Medulla oblongata (tissue), 1 donor: ENCODE data around the gene PTPRF.

ENCODE experiments used
- DNase-seq: peaks from one replicate; pipeline ENCODE4 v3.0.0-alpha.2; 2015; ENCODE audit errors: extremely low spot score

The PTPRF gene

GRCh38 chr1:43512681-43513080, 18.0 kb upstream of the PTPRF start:
- DNase-seq: no peak

- DNase-seq: no peak
Measured at GRCh38 chr1:43513471-43514173, 17.1 kb upstream of the PTPRF start.

GRCh38 chr1:43518935-43519686, 11.6 kb upstream of the PTPRF start:
- no peak for DNase-seq

DNA sequence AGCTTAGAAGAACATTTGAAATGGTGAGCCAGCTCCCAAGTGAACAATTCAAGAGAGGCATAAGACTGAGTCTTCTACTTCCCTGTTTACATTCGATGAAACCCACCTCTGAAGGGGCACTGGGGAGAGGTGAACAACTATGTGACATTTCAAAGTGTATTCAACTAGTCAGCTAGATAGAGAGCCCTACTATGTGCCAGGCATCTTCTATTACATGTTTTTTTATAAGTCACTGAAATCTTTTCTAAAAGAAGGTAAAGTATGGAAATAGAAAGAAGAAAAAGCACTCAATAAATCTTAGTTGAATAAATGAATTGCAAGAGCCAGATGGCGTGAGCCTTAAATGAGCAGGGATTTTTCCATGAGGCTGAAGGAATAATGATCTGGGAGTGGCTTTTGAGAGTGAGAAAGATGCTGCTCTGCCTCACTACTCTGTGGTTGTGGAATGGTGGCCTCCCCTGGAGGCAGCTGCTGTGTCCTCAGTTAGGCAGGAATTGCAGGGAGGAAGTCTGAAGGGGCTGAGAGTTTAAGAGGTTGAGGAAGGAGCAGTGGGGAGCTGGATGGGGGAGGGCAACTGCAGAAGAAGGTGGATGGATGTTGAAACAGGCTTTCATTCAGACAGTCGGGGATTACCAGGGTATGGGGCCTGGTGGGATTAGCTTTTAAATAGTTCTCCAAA, 10.4 kb upstream of the PTPRF start:
- DNase-seq: no peak

DNA sequence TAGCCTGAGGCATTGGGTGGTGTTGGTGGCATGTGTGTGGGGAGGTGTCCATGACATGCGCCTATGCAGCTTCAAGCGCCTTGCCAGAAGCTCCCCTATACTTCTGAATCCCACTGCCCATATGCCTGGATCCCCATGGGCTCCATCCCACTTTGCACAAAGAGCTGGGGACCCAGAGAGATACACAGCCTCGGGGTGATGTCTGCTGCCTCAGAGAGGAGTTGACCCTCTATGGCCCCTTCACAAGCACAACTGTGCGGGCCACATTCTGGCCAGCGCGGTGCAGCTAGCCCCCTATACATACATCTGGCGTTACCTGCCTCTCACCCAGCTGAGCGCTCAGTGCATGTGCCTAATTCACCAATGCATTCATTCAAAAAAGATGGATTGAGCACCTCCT, 9.6 kb upstream of the PTPRF start:
- DNase-seq: no peak

- no peak for DNase-seq
Measured at GRCh38 chr1:43521756-43522155, 8.9 kb upstream of the PTPRF start.

GRCh38 chr1:43522431-43522775, 8.3 kb upstream of the PTPRF start:
- DNase-seq: no peak

DNA sequence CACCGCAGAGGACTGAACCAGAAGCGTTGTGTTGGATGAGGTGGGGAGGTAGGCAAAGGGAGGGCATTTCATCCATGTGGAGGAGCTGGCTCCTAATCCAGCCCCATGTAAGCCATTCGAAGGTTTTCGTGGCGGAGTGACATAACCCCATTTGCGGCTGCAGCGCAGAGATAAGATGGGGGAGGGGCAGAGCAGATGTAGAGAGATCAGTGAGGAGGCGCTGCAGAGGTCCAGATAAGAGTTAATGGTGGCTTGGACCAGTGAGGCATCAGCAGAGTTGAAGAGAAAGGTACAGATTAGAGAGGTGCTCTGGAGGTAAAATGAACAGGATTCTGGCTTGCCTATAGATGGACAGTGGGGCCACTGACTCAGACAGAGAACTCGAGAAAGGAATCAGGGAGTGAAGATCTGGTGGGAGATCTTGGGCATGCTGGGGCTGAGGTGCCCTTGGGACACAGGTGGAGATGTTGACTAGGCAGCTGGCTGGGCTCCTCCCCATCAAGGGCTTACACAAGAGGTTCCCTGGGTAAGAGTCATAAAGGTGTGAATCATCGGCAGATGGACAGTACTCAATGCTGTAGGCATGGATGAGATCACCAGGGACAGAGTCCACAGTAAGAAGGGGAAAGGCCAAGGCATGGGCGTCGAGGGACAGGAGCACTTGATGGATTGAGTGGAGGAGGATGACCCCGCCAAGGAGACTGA, 7.8 kb upstream of the PTPRF start:
- DNase-seq: no peak

GRCh38 chr1:43524804-43525203, 5.9 kb upstream of the PTPRF start:
- no peak for DNase-seq

DNA sequence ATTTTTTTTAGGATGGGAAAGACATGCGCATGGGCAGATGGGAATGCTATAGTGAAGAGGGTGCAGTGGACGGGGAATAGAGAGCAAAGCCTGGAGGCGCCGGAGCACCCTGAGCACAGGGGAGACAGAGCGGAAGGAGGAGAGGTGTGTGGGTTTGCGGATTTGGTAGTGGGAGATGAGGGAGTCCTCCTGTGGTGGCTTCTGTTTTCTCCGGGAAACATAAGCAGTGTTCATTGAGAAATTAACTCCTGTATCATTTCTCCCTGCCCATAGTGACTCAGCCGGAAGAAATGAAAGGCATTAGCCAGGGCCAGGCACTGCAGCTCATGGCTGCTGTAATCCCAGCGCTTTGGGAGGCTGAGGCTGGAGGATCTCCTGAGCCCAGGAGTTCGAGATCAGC, 4.7 kb upstream of the PTPRF start:
- no peak for DNase-seq

GRCh38 chr1:43527111-43527878, 3.4 kb upstream of the PTPRF start:
- DNase-seq: no peak

GRCh38 chr1:43529206-43529731, 1.4 kb upstream of the PTPRF start:
- DNase-seq: peak; percentile 94

GRCh38 chr1:43531107-43531905, 623 bp downstream of the PTPRF start:
- DNase-seq: no peak

DNA sequence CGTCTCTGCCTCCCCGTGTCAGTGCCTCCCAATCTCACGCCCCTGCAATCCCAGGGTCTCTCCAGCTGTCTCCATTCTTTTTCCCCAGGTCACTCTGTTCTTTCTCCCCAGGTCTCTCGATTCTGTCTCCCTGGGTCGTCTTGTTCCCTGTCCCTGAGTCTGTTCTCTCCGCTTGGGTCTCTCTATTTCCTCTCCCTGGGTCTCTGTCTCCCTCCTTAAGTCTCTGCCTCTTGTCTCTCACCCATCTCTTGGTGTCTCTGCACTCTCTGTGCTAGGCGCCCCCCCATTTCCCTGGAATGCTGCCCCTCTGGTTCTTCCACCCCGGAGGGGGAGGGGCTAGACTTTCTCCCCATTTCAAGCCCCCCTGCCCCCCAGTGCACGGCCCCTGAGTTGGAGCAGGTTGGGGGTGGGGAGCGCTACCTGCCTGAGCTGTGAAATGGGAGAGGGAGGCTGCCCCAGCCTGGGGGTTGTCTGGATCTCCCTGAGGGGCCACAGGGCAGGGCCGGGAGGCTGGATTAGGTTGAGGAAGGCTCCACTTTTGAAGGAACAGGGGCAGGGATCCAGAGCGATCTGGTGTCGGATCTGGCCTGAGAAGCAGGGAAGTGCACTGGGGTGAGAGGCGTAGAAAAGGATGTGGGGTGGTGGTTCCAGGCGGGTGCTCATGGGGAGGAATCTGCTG, 1.4 kb downstream of the PTPRF start:
- no peak for DNase-seq

DNA sequence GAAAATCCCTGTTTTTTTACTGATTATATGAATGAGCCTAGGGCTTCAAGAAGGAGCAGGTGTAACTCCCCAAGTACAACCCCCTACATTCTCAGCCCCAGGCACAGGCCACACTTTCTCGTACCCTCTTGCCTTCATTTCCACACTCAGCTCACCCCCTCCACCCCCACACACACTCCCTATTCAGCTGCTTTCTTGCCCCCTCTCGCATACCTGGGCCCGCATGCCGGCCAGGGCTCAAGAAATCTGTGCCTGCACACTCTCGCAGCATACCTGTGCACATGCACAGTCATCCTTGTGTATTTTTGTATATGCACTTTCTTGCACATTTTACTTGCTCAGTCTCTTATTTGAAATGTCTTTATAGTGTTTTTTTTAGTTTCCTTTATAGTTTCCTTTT, 2.0 kb downstream of the PTPRF start:
- no peak for DNase-seq

GRCh38 chr1:43533584-43533983, 2.9 kb downstream of the PTPRF start:
- DNase-seq: no peak

- no peak for DNase-seq
Measured at GRCh38 chr1:43534256-43534655, 3.6 kb downstream of the PTPRF start.

DNA sequence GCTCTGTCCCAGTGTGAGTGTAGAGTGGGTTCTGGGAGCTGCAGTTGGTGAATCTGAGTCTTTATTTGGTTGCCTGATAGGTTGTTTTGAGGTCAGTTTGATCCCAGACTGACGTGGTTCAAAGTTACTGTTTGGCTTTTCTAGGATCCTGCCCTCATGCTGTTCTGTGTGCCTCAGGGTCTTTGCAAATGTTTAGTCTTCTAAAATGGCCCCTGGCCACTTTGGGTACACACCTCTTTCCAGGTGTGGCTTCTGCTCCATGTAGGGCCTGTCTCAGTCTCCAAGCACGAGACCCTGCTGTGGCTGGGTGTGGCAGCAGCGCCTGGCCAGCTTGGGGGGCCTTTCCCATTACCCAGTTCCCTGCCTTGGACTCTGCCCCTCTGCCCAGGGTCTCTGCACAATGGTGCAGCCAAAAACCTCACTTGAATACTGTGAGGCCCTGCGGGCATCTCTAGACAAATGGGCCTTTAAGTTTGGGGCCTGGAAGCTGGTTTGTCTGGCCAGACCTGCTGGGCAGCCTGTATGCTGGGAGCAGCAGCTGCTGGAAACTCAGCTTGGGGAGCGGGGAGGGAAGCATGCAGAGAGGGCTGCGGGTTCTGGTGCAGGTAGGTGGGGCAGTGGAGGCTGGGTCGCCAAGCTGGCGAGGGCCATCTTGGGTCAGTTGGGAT, 5.6 kb downstream of the PTPRF start:
- DNase-seq: no peak

GRCh38 chr1:43536864-43537358, 6.2 kb downstream of the PTPRF start:
- DNase-seq: no peak
